ENCODE results near the gene JPH3.

- TF ChIP-seq, protein P1, sequence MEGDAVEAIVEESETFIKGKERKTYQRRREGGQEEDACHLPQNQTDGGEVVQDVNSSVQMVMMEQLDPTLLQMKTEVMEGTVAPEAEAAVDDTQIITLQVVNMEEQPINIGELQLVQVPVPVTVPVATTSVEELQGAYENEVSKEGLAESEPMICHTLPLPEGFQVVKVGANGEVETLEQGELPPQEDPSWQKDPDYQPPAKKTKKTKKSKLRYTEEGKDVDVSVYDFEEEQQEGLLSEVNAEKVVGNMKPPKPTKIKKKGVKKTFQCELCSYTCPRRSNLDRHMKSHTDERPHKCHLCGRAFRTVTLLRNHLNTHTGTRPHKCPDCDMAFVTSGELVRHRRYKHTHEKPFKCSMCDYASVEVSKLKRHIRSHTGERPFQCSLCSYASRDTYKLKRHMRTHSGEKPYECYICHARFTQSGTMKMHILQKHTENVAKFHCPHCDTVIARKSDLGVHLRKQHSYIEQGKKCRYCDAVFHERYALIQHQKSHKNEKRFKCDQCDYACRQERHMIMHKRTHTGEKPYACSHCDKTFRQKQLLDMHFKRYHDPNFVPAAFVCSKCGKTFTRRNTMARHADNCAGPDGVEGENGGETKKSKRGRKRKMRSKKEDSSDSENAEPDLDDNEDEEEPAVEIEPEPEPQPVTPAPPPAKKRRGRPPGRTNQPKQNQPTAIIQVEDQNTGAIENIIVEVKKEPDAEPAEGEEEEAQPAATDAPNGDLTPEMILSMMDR (IDR thresholded peaks at IDR 0.05) = no peak
- no peak for TF ChIP-seq SREBF2 (IDR thresholded peaks at IDR 0.05)
- no peak for TF ChIP-seq POLR2A (IDR thresholded peaks at IDR 0.05; ENCODE audit: low read length)
- no peak for TF ChIP-seq E2F6 (IDR thresholded peaks at IDR 0.05; ENCODE audit: borderline replicate concordance, low read depth)
- no peak for TF ChIP-seq RCOR1 (IDR thresholded peaks at IDR 0.05; ENCODE audit: low read depth, low read length)
- no peak for TF ChIP-seq EP300 (IDR thresholded peaks at IDR 0.05)
- TF ChIP-seq, protein P2, sequence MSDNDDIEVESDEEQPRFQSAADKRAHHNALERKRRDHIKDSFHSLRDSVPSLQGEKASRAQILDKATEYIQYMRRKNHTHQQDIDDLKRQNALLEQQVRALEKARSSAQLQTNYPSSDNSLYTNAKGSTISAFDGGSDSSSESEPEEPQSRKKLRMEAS (IDR thresholded peaks at IDR 0.05) = no peak
These were observed 98.2 kb downstream of the JPH3 start for GRCh38 chr16:87700406-87701077.
